ENCODE measurements around the gene PSME3. TPM values are rescaled to one million over a fixed set of nuclear protein-coding genes. Genes with fewer than 3 reads are reported as not detected.

PSME3 gene
- 116 TPM for polyA plus RNA-seq

- Mint-ChIP-seq H3K27ac (peak within 1 kb of the TSS; percentile 99 to 100 (median 99)), H3K9me3 (no peaks in the 10 kb centered on the region), H3K4me1 (peaks cover 12 to 17% (median 14%) of the 10 kb centered on the region in 3 donors), H3K4me3 (peak within 1 kb of the TSS; percentile 96 to 99 (median 98)), H3K27me3 (no peaks in the 10 kb centered on the region), H3K36me3 (no peaks in the 10 kb centered on the region)
Observed at GRCh38 chr17:42832934-42833766, at the start of gene PSME3. TSS of gene PSME3 (plus strand) at chr17:42833397. CDS start at chr17:42833632, 235 bp downstream.

- H3K36me3 Mint-ChIP-seq, result peaks cover 7% of the 10 kb centered on the region
- no peaks in the 10 kb centered on the region for H3K9me3 Mint-ChIP-seq
- no peak overlapping the region for H3K4me3 Mint-ChIP-seq
- H3K4me1 Mint-ChIP-seq, result peaks cover 5 to 13% (median 12%) of the 10 kb centered on the region in 3 donors
- H3K27ac Mint-ChIP-seq, result no peak overlapping the region
- H3K27me3 Mint-ChIP-seq, result peaks cover 61% of the 10 kb centered on the region
Observed at GRCh38 chr17:42783791-42784138, 49.4 kb upstream of the PSME3 start.

GRCh38 chr17:42784409-42784808 lies 48.8 kb upstream of the PSME3 start:
- Mint-ChIP-seq H3K9me3 (no peaks in the 10 kb centered on the region), H3K4me3 (peak overlapping the region in 1 of 4 donors; percentile 49), H3K36me3 (peaks cover 3% of the 10 kb centered on the region), H3K27me3 (peaks cover 61% of the 10 kb centered on the region), H3K4me1 (peaks cover 5 to 13% (median 12%) of the 10 kb centered on the region in 3 donors), H3K27ac (no peak overlapping the region)

GRCh38 chr17:42784811-42785592 lies 48.2 kb upstream of the PSME3 start:
- H3K9me3 Mint-ChIP-seq, result no peaks in the 10 kb centered on the region
- H3K27me3 Mint-ChIP-seq, result peaks cover 56% of the 10 kb centered on the region
- H3K36me3 Mint-ChIP-seq, result no peaks in the 10 kb centered on the region
- peak overlapping the region in 1 of 4 donors; percentile 49 for H3K4me3 Mint-ChIP-seq
- H3K27ac Mint-ChIP-seq, result peak overlapping the region in 1 of 3 donors; percentile 63
- peaks cover 5 to 13% (median 12%) of the 10 kb centered on the region in 3 donors for H3K4me1 Mint-ChIP-seq

- H3K27ac Mint-ChIP-seq, result no peak overlapping the region
- no peaks in the 10 kb centered on the region for H3K36me3 Mint-ChIP-seq
- no peak overlapping the region for H3K4me3 Mint-ChIP-seq
- no peaks in the 10 kb centered on the region for H3K9me3 Mint-ChIP-seq
- peaks cover 45% of the 10 kb centered on the region for H3K27me3 Mint-ChIP-seq
- H3K4me1 Mint-ChIP-seq, result peaks cover 5 to 12% (median 9%) of the 10 kb centered on the region in 3 donors
Observed at GRCh38 chr17:42787266-42787665, 45.9 kb upstream of the PSME3 start.

- peaks cover 2% of the 10 kb centered on the region for H3K36me3 Mint-ChIP-seq
- no peak overlapping the region for H3K4me3 Mint-ChIP-seq
- H3K27ac Mint-ChIP-seq, result no peak overlapping the region
- peaks cover 5% of the 10 kb centered on the region for H3K27me3 Mint-ChIP-seq
- peaks cover 0 to 4% (median 1%) of the 10 kb centered on the region in 3 donors for H3K4me1 Mint-ChIP-seq
- H3K9me3 Mint-ChIP-seq, result no peaks in the 10 kb centered on the region
Observed at GRCh38 chr17:42791948-42792347, 41.2 kb upstream of the PSME3 start.

- Mint-ChIP-seq H3K9me3 (no peaks in the 10 kb centered on the region), H3K36me3 (peaks cover 2% of the 10 kb centered on the region), H3K27ac (no peak overlapping the region), H3K4me1 (peaks cover 1 to 8% (median 4%) of the 10 kb centered on the region in 3 donors), H3K4me3 (no peak overlapping the region), H3K27me3 (peaks cover 1% of the 10 kb centered on the region)
Observed at GRCh38 chr17:42792545-42792944, 40.7 kb upstream of the PSME3 start.

- H3K27me3 Mint-ChIP-seq, result no peaks in the 10 kb centered on the region
- H3K36me3 Mint-ChIP-seq, result peaks cover 6% of the 10 kb centered on the region
- H3K4me3 Mint-ChIP-seq, result peak overlapping the region in 2 of 4 donors; percentile 45 to 61
- H3K27ac Mint-ChIP-seq, result peak overlapping the region in 2 of 3 donors; percentile 28 to 67
- H3K4me1 Mint-ChIP-seq, result peaks cover 9 to 17% (median 13%) of the 10 kb centered on the region in 3 donors
- H3K9me3 Mint-ChIP-seq, result no peaks in the 10 kb centered on the region
Observed at GRCh38 chr17:42795061-42795460, 38.1 kb upstream of the PSME3 start.

GRCh38 chr17:42795465-42795864 lies 37.7 kb upstream of the PSME3 start:
- Mint-ChIP-seq H3K27ac (peak overlapping the region in 2 of 3 donors; percentile 28 to 67), H3K4me1 (peaks cover 9 to 17% (median 13%) of the 10 kb centered on the region in 3 donors), H3K36me3 (peaks cover 6% of the 10 kb centered on the region), H3K4me3 (peak overlapping the region in 2 of 4 donors; percentile 45 to 61), H3K9me3 (no peaks in the 10 kb centered on the region), H3K27me3 (no peaks in the 10 kb centered on the region)

- H3K27me3 Mint-ChIP-seq, result no peaks in the 10 kb centered on the region
- peak overlapping the region in 1 of 3 donors; percentile 67 for H3K27ac Mint-ChIP-seq
- peaks cover 6% of the 10 kb centered on the region for H3K36me3 Mint-ChIP-seq
- H3K4me3 Mint-ChIP-seq, result peak overlapping the region in 3 of 4 donors; percentile 35 to 61 (median 45)
- H3K4me1 Mint-ChIP-seq, result peaks cover 9 to 17% (median 13%) of the 10 kb centered on the region in 3 donors
- no peaks in the 10 kb centered on the region for H3K9me3 Mint-ChIP-seq
Observed at GRCh38 chr17:42796066-42796758, 37.0 kb upstream of the PSME3 start.

GRCh38 chr17:42797067-42798007 lies 35.9 kb upstream of the PSME3 start:
- Mint-ChIP-seq H3K4me3 (peak overlapping the region; percentile 65 to 98 (median 96)), H3K36me3 (peaks cover 6% of the 10 kb centered on the region), H3K9me3 (no peaks in the 10 kb centered on the region), H3K27me3 (no peaks in the 10 kb centered on the region), H3K4me1 (peaks cover 9 to 17% (median 13%) of the 10 kb centered on the region in 3 donors), H3K27ac (peak overlapping the region in 2 of 3 donors; percentile 13 to 67)

- Mint-ChIP-seq H3K9me3 (no peaks in the 10 kb centered on the region), H3K4me3 (peak overlapping the region; percentile 95 to 98 (median 98)), H3K27ac (peak overlapping the region in 2 of 3 donors; percentile 50 to 90), H3K36me3 (peaks cover 6% of the 10 kb centered on the region), H3K27me3 (no peaks in the 10 kb centered on the region), H3K4me1 (peaks cover 9 to 17% (median 13%) of the 10 kb centered on the region in 3 donors)
Observed at GRCh38 chr17:42798011-42798382, 35.2 kb upstream of the PSME3 start.

- H3K9me3 Mint-ChIP-seq, result no peaks in the 10 kb centered on the region
Observed at GRCh38 chr17:42798383-42799380, 34.5 kb upstream of the PSME3 start, which contains the start of the genes CNTD1 and COA3. TSS of gene CNTD1 (plus strand) at chr17:42798861. CDS start at chr17:42799068, 207 bp downstream. TSS of gene COA3 (minus strand) at chr17:42798704. CDS start at chr17:42798681, 23 bp downstream.

More at GRCh38 chr17:42798383-42799380, 34.5 kb upstream of the PSME3 start, which contains the start of the genes CNTD1 and COA3:
- peak within 1 kb of the TSS; percentile 54 to 90 (median 67) for H3K27ac Mint-ChIP-seq
- H3K4me1 Mint-ChIP-seq, result peaks cover 9 to 17% (median 13%) of the 10 kb centered on the region in 3 donors
- peak within 1 kb of the TSS; percentile 95 to 98 (median 98) for H3K4me3 Mint-ChIP-seq
- peaks cover 6% of the 10 kb centered on the region for H3K36me3 Mint-ChIP-seq
- no peaks in the 10 kb centered on the region for H3K27me3 Mint-ChIP-seq

Data from IgD-negative memory B cell (primary cell).